DOHH2 (cell line): ENCODE results near the gene GDPD2.

Experiments
- H3F3A ChIP-seq: fragments of 200-600 bp; sonication (generic), shearing (Covaris generic); 2 replicates; pipeline ENCODE4 v1.6.0; 2016; ENCODE audit warnings: antibody characterized with exemption, mild to moderate bottlenecking; ENCODE audit not compliant: control insufficient read depth, insufficient read depth
- H3K27ac ChIP-seq: fragments of 200-600 bp; sonication (generic); 2 replicates; pipeline ENCODE4 v1.5.1; 2014; ENCODE audit warnings: low read depth, mild to moderate bottlenecking, low read length, moderate library complexity
- H3K27me3 ChIP-seq: fragments of 200-600 bp; sonication (generic); 2 replicates; pipeline ENCODE4 v1.6.1; 2014; ENCODE audit warnings: mild to moderate bottlenecking, low read length, mixed read lengths; ENCODE audit not compliant: control insufficient read depth
- H3K36me3 ChIP-seq: fragments of 200-600 bp; sonication (generic); 2 replicates; pipeline ENCODE4 v1.6.1; 2014; ENCODE audit warnings: mild to moderate bottlenecking, low read length, moderate library complexity, mixed read lengths; ENCODE audit not compliant: control insufficient read depth
- H3K4me1 ChIP-seq: fragments of 200-600 bp; sonication (generic); 2 replicates; pipeline ENCODE4 v1.6.1; 2014; ENCODE audit warnings: mild to moderate bottlenecking, low read length, mixed read lengths; ENCODE audit not compliant: control insufficient read depth
- H3K4me2 ChIP-seq: fragments of 200-600 bp; sonication (generic); 2 replicates; pipeline ENCODE4 v1.6.0; 2014; ENCODE audit warnings: mild to moderate bottlenecking, low read length, moderate library complexity
- H3K4me3 ChIP-seq: fragments of 200-600 bp; sonication (generic); 2 replicates; pipeline ENCODE4 v1.5.1; 2014; ENCODE audit warnings: mild to moderate bottlenecking, low read length, mixed read lengths
- H3K79me2 ChIP-seq: fragments of 200-600 bp; sonication (generic); 2 replicates; pipeline ENCODE4 v1.6.1; 2014; ENCODE audit warnings: mild to moderate bottlenecking, low read length, mixed read lengths; ENCODE audit not compliant: control insufficient read depth
- H3K9me2 ChIP-seq: fragments of 200-600 bp; sonication (generic); replicated peaks from 2 replicates; pipeline ENCODE4 v1.6.1; 2014; ENCODE audit warnings: mild to moderate bottlenecking, low read length, mixed read lengths; ENCODE audit not compliant: control insufficient read depth
- H3K9me3 ChIP-seq: fragments of 200-600 bp; sonication (generic); 2 replicates; pipeline ENCODE4 v1.6.1; 2014; ENCODE audit warnings: antibody characterized with exemption, low read length, mixed read lengths; ENCODE audit not compliant: control insufficient read depth, insufficient read depth
- H4K20me1 ChIP-seq: fragments of 200-600 bp; sonication (generic); 2 replicates; pipeline ENCODE4 v1.6.0; 2014; ENCODE audit warnings: low read depth, mild to moderate bottlenecking, antibody characterized with exemption, low read length, moderate library complexity; ENCODE audit not compliant: control insufficient read depth, insufficient read depth
- EZH2phosphoT487 ChIP-seq: fragments of 200-600 bp; sonication (generic); IDR thresholded peaks from 2 replicates; pipeline ENCODE4 v1.6.1; 2017; ENCODE audit warnings: borderline replicate concordance, mild to moderate bottlenecking, antibody characterized with exemption, low read length, moderate library complexity, mixed read lengths
- TF ChIP-seq, protein P1 (sequence below): fragments of 200-600 bp; sonication (generic); IDR thresholded peaks from one replicate; pipeline ENCODE4 v1.5.1; 2014; ENCODE audit warnings: antibody characterized with exemption, mild to moderate bottlenecking, low read depth, low read length; ENCODE audit not compliant: poor library complexity, severe bottlenecking

GDPD2 gene

DNA sequence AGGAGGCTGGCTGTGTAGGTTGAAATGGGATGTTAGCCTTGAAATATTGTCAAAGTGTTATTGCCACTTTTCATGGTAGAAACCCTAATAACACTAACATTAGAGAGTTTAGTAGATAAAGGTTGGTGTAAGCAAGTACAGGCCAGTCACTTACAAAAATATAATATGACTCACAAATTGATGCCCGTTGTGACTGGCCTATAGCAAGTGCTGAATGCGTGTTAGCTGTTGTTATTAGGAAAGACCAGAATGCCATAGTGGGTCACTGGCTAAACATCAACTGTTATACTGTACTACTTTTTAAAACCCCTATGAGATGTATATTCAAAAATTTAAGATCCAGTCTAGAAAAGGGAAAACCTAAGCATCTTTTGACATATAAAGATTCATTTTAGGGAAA, 20.4 kb upstream of the GDPD2 start:
- Histone ChIP-seq H3K79me2 (no peaks in the 10 kb centered on the region), H3K36me3 (peaks cover 58% of the 10 kb centered on the region), H3K9me3 (no peaks in the 10 kb centered on the region), H3K4me1 (peaks cover 17% of the 10 kb centered on the region), H4K20me1 (no peaks in the 10 kb centered on the region), H3K27ac (no peak overlapping the region), H3K4me3 (no peak overlapping the region), H3K4me2 (no peak overlapping the region), H3K9me2 (no peaks in the 10 kb centered on the region), H3K27me3 (no peaks in the 10 kb centered on the region), H3F3A (no peaks in the 10 kb centered on the region)
- TF ChIP-seq, protein P1, sequence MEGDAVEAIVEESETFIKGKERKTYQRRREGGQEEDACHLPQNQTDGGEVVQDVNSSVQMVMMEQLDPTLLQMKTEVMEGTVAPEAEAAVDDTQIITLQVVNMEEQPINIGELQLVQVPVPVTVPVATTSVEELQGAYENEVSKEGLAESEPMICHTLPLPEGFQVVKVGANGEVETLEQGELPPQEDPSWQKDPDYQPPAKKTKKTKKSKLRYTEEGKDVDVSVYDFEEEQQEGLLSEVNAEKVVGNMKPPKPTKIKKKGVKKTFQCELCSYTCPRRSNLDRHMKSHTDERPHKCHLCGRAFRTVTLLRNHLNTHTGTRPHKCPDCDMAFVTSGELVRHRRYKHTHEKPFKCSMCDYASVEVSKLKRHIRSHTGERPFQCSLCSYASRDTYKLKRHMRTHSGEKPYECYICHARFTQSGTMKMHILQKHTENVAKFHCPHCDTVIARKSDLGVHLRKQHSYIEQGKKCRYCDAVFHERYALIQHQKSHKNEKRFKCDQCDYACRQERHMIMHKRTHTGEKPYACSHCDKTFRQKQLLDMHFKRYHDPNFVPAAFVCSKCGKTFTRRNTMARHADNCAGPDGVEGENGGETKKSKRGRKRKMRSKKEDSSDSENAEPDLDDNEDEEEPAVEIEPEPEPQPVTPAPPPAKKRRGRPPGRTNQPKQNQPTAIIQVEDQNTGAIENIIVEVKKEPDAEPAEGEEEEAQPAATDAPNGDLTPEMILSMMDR, result no peak
- no peak for TF ChIP-seq EZH2phosphoT487

DNA sequence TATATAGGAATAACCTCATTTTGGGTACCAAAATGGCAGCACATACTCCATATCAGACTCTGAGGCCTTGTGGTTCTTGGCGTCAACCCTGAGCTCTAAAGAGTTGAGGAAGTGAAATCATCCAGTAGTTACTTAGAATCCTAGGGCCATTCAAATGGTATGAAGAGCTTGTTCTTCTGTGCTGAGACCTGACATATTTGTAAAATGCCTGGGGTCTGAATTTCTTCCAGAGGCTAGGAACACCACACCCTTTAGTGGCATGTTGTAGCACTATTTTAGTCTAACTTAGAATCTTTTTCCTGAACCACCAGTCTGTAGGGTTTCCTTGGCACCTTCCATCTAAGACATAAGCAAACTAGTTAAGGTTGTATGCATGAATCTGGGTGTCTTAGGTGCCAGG, 18.1 kb upstream of the GDPD2 start:
- Histone ChIP-seq H3K79me2 (no peaks in the 10 kb centered on the region), H3K9me2 (no peaks in the 10 kb centered on the region), H3K4me3 (no peak overlapping the region), H3K36me3 (peaks cover 60% of the 10 kb centered on the region), H3K27ac (no peak overlapping the region), H3F3A (no peaks in the 10 kb centered on the region), H3K27me3 (no peaks in the 10 kb centered on the region), H3K4me1 (no peaks in the 10 kb centered on the region), H3K4me2 (no peak overlapping the region), H4K20me1 (no peaks in the 10 kb centered on the region), H3K9me3 (no peaks in the 10 kb centered on the region)
- TF ChIP-seq, protein P1, result no peak
- no peak for TF ChIP-seq EZH2phosphoT487

DNA sequence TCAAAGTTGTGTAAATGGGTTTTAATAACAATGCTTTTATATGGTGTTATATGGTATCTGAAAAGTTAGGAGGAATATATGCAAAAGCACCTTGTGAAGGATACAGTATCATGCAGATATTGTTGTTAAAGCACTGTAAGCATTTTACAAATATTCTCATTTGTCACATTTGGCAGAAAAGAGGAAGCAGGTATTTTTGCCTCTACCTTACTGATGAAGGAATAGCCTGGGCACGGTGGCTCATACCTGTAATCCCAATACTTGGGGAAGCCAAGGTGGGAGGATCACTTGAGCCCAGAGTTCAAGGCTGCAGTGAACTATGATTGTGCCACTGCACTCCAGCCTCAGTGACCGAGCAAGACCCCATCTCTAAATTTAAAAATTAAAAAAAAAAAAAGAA, 12.2 kb upstream of the GDPD2 start:
- Histone ChIP-seq H3K9me2 (no peaks in the 10 kb centered on the region), H3F3A (no peaks in the 10 kb centered on the region), H3K79me2 (no peaks in the 10 kb centered on the region), H3K4me1 (no peaks in the 10 kb centered on the region), H4K20me1 (no peaks in the 10 kb centered on the region), H3K4me3 (no peak overlapping the region), H3K9me3 (no peaks in the 10 kb centered on the region), H3K27me3 (no peaks in the 10 kb centered on the region), H3K27ac (no peak overlapping the region), H3K36me3 (peaks cover 33% of the 10 kb centered on the region), H3K4me2 (no peak overlapping the region)
- no peak for TF ChIP-seq EZH2phosphoT487
- TF ChIP-seq, protein P1, result no peak

DNA sequence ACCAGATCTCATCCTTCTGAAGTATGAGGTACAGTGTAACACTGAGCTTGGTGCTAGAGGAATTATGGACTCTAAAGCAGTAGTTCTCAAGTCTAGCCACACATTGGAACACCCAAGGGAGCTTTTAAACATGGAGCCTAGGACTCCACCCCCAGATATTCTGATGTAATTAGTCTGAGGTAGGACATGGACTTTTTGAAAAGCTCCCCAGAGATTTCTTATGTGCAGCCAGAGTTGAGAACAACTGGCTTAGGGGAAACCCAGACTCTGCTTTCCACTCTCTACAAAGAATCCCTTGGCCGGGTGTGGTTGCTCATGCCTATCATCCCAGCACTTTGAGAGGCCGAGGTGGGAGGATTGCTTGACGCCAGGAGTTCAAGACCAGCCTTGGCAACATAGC, 11.6 kb upstream of the GDPD2 start:
- H3F3A ChIP-seq, result no peaks in the 10 kb centered on the region
- no peaks in the 10 kb centered on the region for H3K27me3 ChIP-seq
- no peaks in the 10 kb centered on the region for H3K9me3 ChIP-seq
- H3K4me1 ChIP-seq, result no peaks in the 10 kb centered on the region
- no peaks in the 10 kb centered on the region for H3K79me2 ChIP-seq
- H3K27ac ChIP-seq, result no peak overlapping the region
- H3K36me3 ChIP-seq, result peaks cover 27% of the 10 kb centered on the region
- H3K4me3 ChIP-seq, result no peak overlapping the region
- H3K4me2 ChIP-seq, result no peak overlapping the region
- TF ChIP-seq, protein P1, result no peak
- no peak for TF ChIP-seq EZH2phosphoT487
- no peaks in the 10 kb centered on the region for H3K9me2 ChIP-seq
- H4K20me1 ChIP-seq, result no peaks in the 10 kb centered on the region
